Stomach (tissue), 9 donors: Measurements from ENCODE around the gene CYP4V2. TPM values are rescaled to one million over a fixed set of nuclear protein-coding genes. Genes with fewer than 3 reads are reported as not detected.
"Not testable (repeated sequence)": the region's sequence is repeated elsewhere in the genome, so short reads cannot be mapped to it uniquely, and the experiment has no call there.

ENCODE experiments used
- DNase-seq, 2 donors: peaks; one replicate each; pipeline versions ENCODE4 v3.0.0 to v3.0.0-alpha.2; 2013 to 2019
- H3K27ac ChIP-seq, 5 donors: fragments of 200-600 bp in 4 of 5; sonication (generic) in 4 of 5; one replicate each; pipeline ENCODE4 v1.5.1; 2013 to 2019; ENCODE audit warnings: mild to moderate bottlenecking in 1 of 5, moderate library complexity in 1 of 5
- H3K27me3 ChIP-seq, 3 donors: fragments of 200-600 bp; sonication (generic); one replicate each; pipeline ENCODE4 v1.5.1; 2017 to 2019; ENCODE audit warnings: mixed run types in 1 of 3
- H3K36me3 ChIP-seq, 4 donors: fragments of 200-600 bp; sonication (generic); 1 replicate in 3 of 4; 2 replicates in 1 of 4; pipeline ENCODE4 v1.5.1; 2016 to 2019
- H3K4me1 ChIP-seq, 4 donors: fragments of 200-600 bp; sonication (generic); one replicate each; pipeline ENCODE4 v1.5.1; 2016 to 2019
- H3K4me3 ChIP-seq, 4 donors: fragments of 200-600 bp; sonication (generic) in 3 of 4; one replicate each; pipeline ENCODE4 v1.5.1; 2016 to 2019; ENCODE audit warnings: mild to moderate bottlenecking in 1 of 4
- H3K9me3 ChIP-seq, 4 donors: fragments of 200-600 bp; sonication (generic); one replicate each; pipeline ENCODE4 v1.5.1; 2016 to 2019
- EP300 ChIP-seq: sonication (generic); formaldehyde crosslinking; IDR thresholded peaks from one replicate; pipeline ENCODE4 v1.6.1; 2017; ENCODE audit warnings: antibody characterized with exemption
- POLR2A ChIP-seq, 4 donors: fragments of 450-650 bp; IDR thresholded peaks; one replicate each; pipeline ENCODE4 v1.6.1; 2016; ENCODE audit warnings: antibody characterized with exemption in 4 of 4, control low read depth in 2 of 4, mild to moderate bottlenecking in 1 of 4, moderate library complexity in 1 of 4
- POLR2AphosphoS5 ChIP-seq, 3 donors: sonication (generic); formaldehyde crosslinking; IDR thresholded peaks; one replicate each; pipeline ENCODE4 v1.6.1; 2016; ENCODE audit warnings: antibody characterized with exemption in 3 of 3
- WGBS, 5 donors: extraction: QIAGEN DNeasy Blood & Tissue Kit in 3 of 5; methylation state at CpG; one replicate each; pipeline versions ENCODE4 v1.1.5 to v1.1.7; 2013 to 2018; 5-methylcytosine and 5-hydroxymethylcytosine counted together
- intact Hi-C: fragments of 100-400 bp; cut with DNase I; formaldehyde crosslinking; loops from one replicate; pipeline ENCODE4 v1.15.1; 2023; ENCODE audit warnings: low total_unique reads
- polyA plus RNA-seq, 3 donors: library from polyadenylated mRNA; stranded (reverse); fragments of 200-250 nt; gene quantifications; one replicate each; pipeline ENCODE4 v1.2.3, GENCODE V29; 2013
- total RNA-seq, 5 donors: library from RNA; depleted of rRNA; stranded (reverse); fragments of >200 nt; gene quantifications; one replicate each; pipeline versions ENCODE4 v1.1.0 to v1.2.3, GENCODE V29; 2014 to 2016
- TF ChIP-seq, protein P1 (sequence below), 7 experiments: fragments of 450-650 bp in 4 of 7; fragments of 200-600 bp in 3 of 7; sonication (generic) in 3 of 7; IDR thresholded peaks; one replicate each; pipeline ENCODE4 v1.5.1; 2016 to 2019; ENCODE audit warnings: antibody characterized with exemption in 7 of 7, control low read depth in 2 of 7, mild to moderate bottlenecking in 1 of 7
- donor health status: healthy with polysubstance abuse.
- donor health status: Bipolar disorder and iron deficiency.
- donor health status: healthy.

Gene CYP4V2
- total and polyA plus RNA-seq, 8 donors = 6.0 to 33.2 (median 12.4) TPM

- DNase-seq = no peak
- TF ChIP-seq POLR2A (IDR thresholded peaks at IDR 0.05) = no peak
- TF ChIP-seq, protein P1, sequence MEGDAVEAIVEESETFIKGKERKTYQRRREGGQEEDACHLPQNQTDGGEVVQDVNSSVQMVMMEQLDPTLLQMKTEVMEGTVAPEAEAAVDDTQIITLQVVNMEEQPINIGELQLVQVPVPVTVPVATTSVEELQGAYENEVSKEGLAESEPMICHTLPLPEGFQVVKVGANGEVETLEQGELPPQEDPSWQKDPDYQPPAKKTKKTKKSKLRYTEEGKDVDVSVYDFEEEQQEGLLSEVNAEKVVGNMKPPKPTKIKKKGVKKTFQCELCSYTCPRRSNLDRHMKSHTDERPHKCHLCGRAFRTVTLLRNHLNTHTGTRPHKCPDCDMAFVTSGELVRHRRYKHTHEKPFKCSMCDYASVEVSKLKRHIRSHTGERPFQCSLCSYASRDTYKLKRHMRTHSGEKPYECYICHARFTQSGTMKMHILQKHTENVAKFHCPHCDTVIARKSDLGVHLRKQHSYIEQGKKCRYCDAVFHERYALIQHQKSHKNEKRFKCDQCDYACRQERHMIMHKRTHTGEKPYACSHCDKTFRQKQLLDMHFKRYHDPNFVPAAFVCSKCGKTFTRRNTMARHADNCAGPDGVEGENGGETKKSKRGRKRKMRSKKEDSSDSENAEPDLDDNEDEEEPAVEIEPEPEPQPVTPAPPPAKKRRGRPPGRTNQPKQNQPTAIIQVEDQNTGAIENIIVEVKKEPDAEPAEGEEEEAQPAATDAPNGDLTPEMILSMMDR (IDR thresholded peaks at IDR 0.05) = no peak
- no peak for TF ChIP-seq EP300
- no peak for TF ChIP-seq POLR2AphosphoS5 (IDR thresholded peaks at IDR 0.05)
- Histone ChIP-seq H3K27ac (no peak overlapping the region), H3K36me3 (peaks cover 0 to 6% (median 2%) of the 10 kb centered on the region in 4 donors), H3K9me3 (peaks cover 0 to 4% (median 0%) of the 10 kb centered on the region in 4 donors), H3K4me3 (no peak overlapping the region), H3K4me1 (no peaks in the 10 kb centered on the region), H3K27me3 (no peaks in the 10 kb centered on the region)
- intact Hi-C loops = no loop called here
- 54 to 75% (median 58%) methylated on average over 7 of the region's 7 CpGs for WGBS, 5 donors
Observed at GRCh38 chr4:186240848-186241491, 49.6 kb downstream of the CYP4V2 start.

DNA sequence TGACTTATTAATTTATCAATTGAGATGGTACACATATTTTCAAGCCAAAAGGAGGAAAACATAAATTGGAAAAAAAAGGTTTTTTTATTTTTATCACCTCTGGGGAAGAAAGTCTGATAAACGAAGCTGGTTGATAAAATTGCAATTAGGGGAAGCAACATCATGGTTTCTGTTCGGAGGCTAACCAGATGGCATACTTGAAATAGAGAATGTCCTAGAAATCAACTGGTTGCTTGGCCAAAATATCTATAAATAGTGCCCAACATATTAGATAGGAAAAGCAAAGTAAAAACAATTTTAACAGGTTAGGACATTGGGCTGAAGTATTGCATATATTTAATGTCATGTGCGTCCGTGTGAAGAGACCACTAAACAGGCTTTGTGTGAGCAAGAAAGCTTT is 50.2 kb downstream of the CYP4V2 start:
- 81 to 90% (median 84%) methylated on average over 4 of the region's 4 CpGs for WGBS, 5 donors
- peaks cover 0 to 4% (median 0%) of the 10 kb centered on the region in 4 donors for H3K9me3 ChIP-seq
- H3K27ac ChIP-seq = no peak overlapping the region
- TF ChIP-seq EP300 (no peak), POLR2AphosphoS5 (IDR thresholded peaks at IDR 0.05) (no peak), POLR2A (IDR thresholded peaks at IDR 0.05) (no peak)
- TF ChIP-seq, protein P1 (IDR thresholded peaks at IDR 0.05) = no peak
- peaks cover 0 to 6% (median 2%) of the 10 kb centered on the region in 4 donors for H3K36me3 ChIP-seq
- no peaks in the 10 kb centered on the region for H3K27me3 ChIP-seq
- DNase-seq = no peak
- intact Hi-C loops = no loop called here
- no peaks in the 10 kb centered on the region for H3K4me1 ChIP-seq
- H3K4me3 ChIP-seq = no peak overlapping the region

DNA sequence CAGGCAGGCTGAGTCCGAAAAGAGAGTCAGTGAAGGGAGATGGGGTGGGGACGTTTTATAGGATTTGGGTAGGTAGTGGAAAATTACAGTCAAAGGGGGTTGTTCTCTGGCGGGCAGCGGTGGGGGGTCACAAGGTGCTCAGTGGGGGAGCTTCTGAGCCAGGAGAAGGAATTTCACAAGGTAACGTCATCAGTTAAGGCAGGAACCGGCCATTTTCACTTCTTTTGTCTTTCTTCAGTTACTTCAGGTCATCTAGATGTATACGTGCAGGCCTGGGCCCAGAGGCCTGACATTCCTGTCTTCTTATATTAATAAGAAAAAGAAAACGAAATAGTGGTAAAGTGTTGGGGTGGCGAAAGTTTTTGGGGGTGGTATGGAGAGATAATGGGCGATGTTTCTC is 50.7 kb downstream of the CYP4V2 start:
- H3K27ac ChIP-seq, H3K9me3 ChIP-seq, H3K27me3 ChIP-seq, H3K36me3 ChIP-seq, DNase-seq, H3K4me1 ChIP-seq, intact Hi-C loops, H3K4me3 ChIP-seq: not testable (repeated sequence)
- WGBS, 5 donors = 68 to 91% (median 89%) methylated on average over 10 of the region's 10 CpGs

- no peaks in the 10 kb centered on the region for H3K4me1 ChIP-seq
- intact Hi-C loops = no loop called here
- DNase-seq = no peak
- H3K4me3 ChIP-seq = no peak overlapping the region
- H3K27me3 ChIP-seq = no peaks in the 10 kb centered on the region
- H3K36me3 ChIP-seq = peaks cover 0 to 2% (median 1%) of the 10 kb centered on the region in 4 donors
- peaks cover 0 to 4% (median 0%) of the 10 kb centered on the region in 4 donors for H3K9me3 ChIP-seq
- no peak overlapping the region for H3K27ac ChIP-seq
- TF ChIP-seq POLR2AphosphoS5 (IDR thresholded peaks at IDR 0.05) (no peak), EP300 (no peak), POLR2A (IDR thresholded peaks at IDR 0.05) (no peak)
- TF ChIP-seq, protein P1 (IDR thresholded peaks at IDR 0.05) = no peak
- 79 to 90% (median 82%) methylated on average over 2 of the region's 2 CpGs for WGBS, 5 donors
Observed at GRCh38 chr4:186243331-186243730, 52.0 kb downstream of the CYP4V2 start.

- H3K9me3 ChIP-seq = peaks cover 0 to 4% (median 0%) of the 10 kb centered on the region in 4 donors
- 83 to 95% (median 88%) methylated on average over 5 of the region's 5 CpGs for WGBS, 5 donors
- peaks cover 0 to 5% (median 2%) of the 10 kb centered on the region in 4 donors for H3K4me1 ChIP-seq
- DNase-seq = no peak
- H3K36me3 ChIP-seq = no peaks in the 10 kb centered on the region
- intact Hi-C loops = no loop called here
- H3K27ac ChIP-seq = no peak overlapping the region
- no peaks in the 10 kb centered on the region for H3K27me3 ChIP-seq
- TF ChIP-seq EP300 (no peak), POLR2AphosphoS5 (IDR thresholded peaks at IDR 0.05) (no peak), POLR2A (IDR thresholded peaks at IDR 0.05) (no peak)
- TF ChIP-seq, protein P1 (IDR thresholded peaks at IDR 0.05) = no peak
- no peak overlapping the region for H3K4me3 ChIP-seq
Observed at GRCh38 chr4:186244835-186245234, 53.5 kb downstream of the CYP4V2 start.

- not testable (repeated sequence) for H3K9me3 ChIP-seq
- 87 to 90% (median 89%) methylated on average over 9 of the region's 9 CpGs for WGBS, 5 donors
Observed at GRCh38 chr4:186247062-186247752, 55.8 kb downstream of the CYP4V2 start.

More at GRCh38 chr4:186247062-186247752, 55.8 kb downstream of the CYP4V2 start:
- intact Hi-C loops, H3K36me3 ChIP-seq, DNase-seq, H3K27ac ChIP-seq, H3K27me3 ChIP-seq, H3K4me1 ChIP-seq, H3K4me3 ChIP-seq: not testable (repeated sequence)
